Activated naive CD4-positive, alpha-beta T cell treated with anti-CD3 and anti-CD28 coated beads, Interleukin-2, amount 10 ng/mL, durations not matched to agents 7 days and 5 days (primary cell): ENCODE data around the gene ANKRD13A.
"Not testable (repeated sequence)": the region's sequence is repeated elsewhere in the genome, so short reads cannot be mapped to it uniquely, and the experiment has no call there.

Experiments used
- CTCF ChIA-PET: fragments of 350-600 bp; sonication (Branson Sonifier 250); formaldehyde crosslinking; loops from one replicate; lab custom pipeline; 2021; ENCODE audit warnings: antibody characterized with exemption; lab: Charles Lee
- DNase-seq: peaks from one replicate; pipeline ENCODE4 v3.0.0-alpha.2; 2020
- H3K27ac Mint-ChIP-seq: one replicate; pipeline ENCODE4 v1.8.0; 2021; ENCODE audit warnings: mild to moderate bottlenecking, moderate library complexity, mixed read lengths
- H3K27me3 Mint-ChIP-seq: one replicate; pipeline ENCODE4 v1.8.0; 2021; ENCODE audit warnings: mild to moderate bottlenecking, mixed read lengths
- H3K36me3 Mint-ChIP-seq: one replicate; pipeline ENCODE4 v1.8.0; 2021; ENCODE audit warnings: mixed read lengths
- H3K4me1 Mint-ChIP-seq: one replicate; pipeline ENCODE4 v1.8.0; 2021; ENCODE audit warnings: mixed read lengths
- H3K4me3 Mint-ChIP-seq: one replicate; pipeline ENCODE4 v1.8.0; 2021; ENCODE audit warnings: mild to moderate bottlenecking, moderate library complexity, mixed read lengths
- H3K9me3 Mint-ChIP-seq: one replicate; pipeline ENCODE4 v1.8.0; 2021; ENCODE audit warnings: mixed read lengths

Gene ANKRD13A

DNA sequence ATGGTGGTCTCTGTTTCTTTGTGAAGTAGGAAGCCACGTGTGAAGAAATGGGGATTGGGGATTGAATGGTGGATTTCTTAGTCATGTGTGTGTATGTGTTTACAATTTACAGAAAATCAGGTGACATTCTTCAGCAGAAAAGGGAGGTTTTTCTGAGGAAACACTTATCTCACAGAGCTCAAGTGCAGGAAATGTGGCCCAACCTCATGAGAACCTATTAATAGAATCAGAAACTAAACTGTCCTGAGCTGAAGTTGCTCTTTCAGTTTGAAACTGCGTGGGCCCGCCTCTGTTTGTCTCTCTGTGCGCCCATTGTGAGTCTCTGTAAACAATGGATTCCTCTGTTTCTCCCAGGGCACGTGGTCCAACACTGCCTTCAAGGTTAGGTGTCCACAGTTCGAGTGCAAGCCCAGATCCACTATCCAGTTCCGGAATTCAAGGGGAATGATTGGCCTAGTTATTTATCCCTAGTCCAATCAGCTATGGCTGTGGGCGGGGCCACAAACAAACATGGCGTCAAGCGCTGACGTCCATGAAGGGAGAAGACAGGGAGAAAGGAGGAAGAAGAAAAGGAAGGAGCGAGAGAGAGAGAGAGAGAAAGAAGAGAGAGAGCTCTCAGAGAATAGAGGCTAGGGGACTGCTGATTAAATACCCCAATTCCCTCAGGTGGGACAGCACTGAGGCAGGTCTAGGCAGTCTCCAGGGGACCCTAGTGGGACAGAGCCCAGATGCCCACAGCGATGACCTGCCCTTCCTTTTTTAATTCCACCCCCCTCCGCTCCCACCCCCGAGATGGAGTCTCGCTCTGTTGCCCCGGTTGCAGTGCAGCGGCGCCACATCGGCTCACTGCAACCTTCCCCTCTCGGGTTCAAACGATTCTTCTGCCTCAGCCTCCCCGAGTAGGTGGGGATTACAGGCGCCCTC is 80.5 kb downstream of the ANKRD13A start:
- Mint-ChIP-seq H3K9me3 (peaks cover 3% of the 10 kb centered on the region), H3K4me1 (peaks cover 61% of the 10 kb centered on the region), H3K27me3 (peaks cover 19% of the 10 kb centered on the region), H3K27ac (peak overlapping the region; percentile 99), H3K4me3 (peak overlapping the region; percentile 46), H3K36me3 (peaks cover 19% of the 10 kb centered on the region)
- peak; percentile 88 for DNase-seq
- CTCF ChIA-PET: interaction anchor here (0.8 to 1.2 kb wide), 3 partner anchors 21 to 165 kb away, joined by 3 to 4 read pairs (median 3); no protein-coding TSS in a partner anchor

DNA sequence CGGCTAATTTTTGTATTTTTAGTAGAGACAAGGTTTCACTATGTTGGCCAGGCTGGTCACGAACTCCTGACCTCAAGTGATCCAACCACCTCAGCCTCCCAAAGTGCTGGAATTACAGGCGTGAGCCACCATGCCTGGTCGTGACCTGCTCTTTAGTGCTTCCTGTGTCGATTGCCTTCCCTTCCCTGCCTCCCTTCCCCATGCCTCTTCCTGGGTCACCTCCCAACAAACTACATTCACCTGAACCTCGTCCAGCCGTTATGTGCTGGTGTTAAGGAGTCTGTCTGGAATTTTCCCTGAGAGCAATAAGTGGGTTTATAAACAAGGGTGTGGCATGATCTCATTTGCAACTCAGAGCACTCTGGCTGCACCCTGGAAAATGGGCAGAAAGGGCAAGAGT is 81.2 kb downstream of the ANKRD13A start:
- H3K27me3 Mint-ChIP-seq: peaks cover 20% of the 10 kb centered on the region
- H3K4me1 Mint-ChIP-seq: peaks cover 54% of the 10 kb centered on the region
- CTCF ChIA-PET: interaction anchor here (0.9 to 1.7 kb wide), 2 partner anchors 22 to 28 kb away, joined by 3 to 5 read pairs; no protein-coding TSS in a partner anchor
- DNase-seq: no peak
- H3K27ac Mint-ChIP-seq: peak overlapping the region; percentile 99
- peaks cover 19% of the 10 kb centered on the region for H3K36me3 Mint-ChIP-seq
- H3K4me3 Mint-ChIP-seq: peak overlapping the region; percentile 16
- H3K9me3 Mint-ChIP-seq: peaks cover 3% of the 10 kb centered on the region

DNA sequence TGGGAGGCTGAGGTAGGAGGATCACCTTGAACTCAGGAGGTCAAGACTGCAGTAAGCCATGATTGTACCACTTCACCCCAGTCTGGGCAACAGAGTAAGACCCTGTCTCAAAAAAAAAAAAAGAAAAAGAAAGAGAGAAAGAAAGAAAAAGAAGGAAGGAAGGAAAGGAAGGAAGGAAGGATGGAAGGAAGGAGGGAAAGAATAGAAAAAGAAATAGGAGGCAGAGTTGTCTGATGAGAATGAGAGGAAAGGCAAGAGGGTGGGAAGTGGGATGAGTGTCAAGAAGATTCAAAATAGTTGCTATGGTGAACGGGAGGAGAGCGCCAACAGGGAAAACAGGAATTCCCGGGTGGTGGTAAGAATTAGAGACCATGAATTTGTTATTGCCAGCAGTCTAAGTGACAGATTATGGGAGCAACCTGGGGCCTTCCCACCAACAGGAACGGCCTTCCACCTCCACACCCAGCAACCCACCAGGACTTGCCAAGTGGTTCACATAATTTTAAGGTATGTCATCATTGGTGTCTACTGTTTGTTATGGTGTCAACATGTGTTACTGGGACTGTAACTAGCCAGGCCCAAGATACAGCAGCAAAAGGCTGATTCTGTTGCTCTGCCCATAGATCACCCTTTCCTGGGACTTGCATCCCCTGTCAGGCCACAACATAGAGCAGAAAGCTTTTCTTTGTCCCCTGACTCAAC is 85.2 kb downstream of the ANKRD13A start:
- H3K9me3 Mint-ChIP-seq: no peaks in the 10 kb centered on the region
- no peak for DNase-seq
- H3K4me3 Mint-ChIP-seq: no peak overlapping the region
- H3K4me1 Mint-ChIP-seq: peaks cover 33% of the 10 kb centered on the region
- CTCF ChIA-PET: no interaction called here
- H3K27me3 Mint-ChIP-seq: peaks cover 56% of the 10 kb centered on the region
- peaks cover 7% of the 10 kb centered on the region for H3K36me3 Mint-ChIP-seq
- H3K27ac Mint-ChIP-seq: no peak overlapping the region

DNA sequence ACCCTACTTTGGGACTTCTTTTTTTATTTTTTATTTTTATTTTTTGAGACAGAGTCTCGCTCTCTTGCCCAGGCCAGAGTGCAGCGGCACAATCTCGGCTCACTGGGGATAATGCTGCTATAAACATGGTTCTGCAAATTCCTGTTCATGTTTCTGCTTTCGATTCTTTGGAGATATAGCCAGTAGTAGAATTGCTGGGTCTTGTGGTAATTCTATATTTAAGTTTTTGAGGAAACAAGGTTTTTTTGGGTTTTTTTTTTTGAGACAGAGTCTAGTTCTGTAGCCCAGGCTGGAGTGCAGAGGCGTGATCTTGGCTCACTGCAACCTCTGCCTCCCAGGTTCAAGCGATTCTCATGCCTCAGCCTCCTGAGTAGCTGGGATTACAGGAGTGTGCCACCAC is 89.0 kb downstream of the ANKRD13A start:
- H3K27me3 Mint-ChIP-seq: peaks cover 81% of the 10 kb centered on the region
- not testable (repeated sequence) for H3K4me1 Mint-ChIP-seq, H3K9me3 Mint-ChIP-seq, H3K4me3 Mint-ChIP-seq, H3K36me3 Mint-ChIP-seq, DNase-seq, H3K27ac Mint-ChIP-seq
- CTCF ChIA-PET: interaction anchor here (0.7 to 1.1 kb wide), 3 partner anchors 11 to 18 kb away, joined by 3 to 4 read pairs (median 3); no protein-coding TSS in a partner anchor

DNA sequence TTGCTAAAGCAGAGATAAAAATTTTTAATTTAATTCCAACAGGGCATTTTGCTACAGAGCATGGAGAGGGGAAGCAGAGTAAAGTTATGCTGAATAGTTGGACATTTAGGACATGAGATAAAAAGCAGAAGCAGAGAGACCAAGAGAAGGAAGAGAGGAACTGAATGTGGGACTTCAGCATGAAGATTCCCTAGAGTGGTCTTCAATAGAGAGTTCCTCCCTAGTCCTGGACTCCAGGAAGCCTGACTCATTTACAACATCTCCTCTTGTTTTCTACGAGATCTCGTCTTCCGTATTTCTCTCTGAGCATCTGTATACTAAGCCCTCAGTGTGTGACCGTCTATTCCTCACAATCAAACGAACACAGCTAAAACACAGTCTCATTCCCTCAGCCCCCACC is 89.7 kb downstream of the ANKRD13A start:
- no peak overlapping the region for H3K27ac Mint-ChIP-seq
- no peaks in the 10 kb centered on the region for H3K9me3 Mint-ChIP-seq
- no peak for DNase-seq
- CTCF ChIA-PET: interaction anchor here (1.1 kb wide), 1 partner anchor 11 kb away, joined by 4 read pairs; no protein-coding TSS in a partner anchor
- peaks cover 86% of the 10 kb centered on the region for H3K27me3 Mint-ChIP-seq
- H3K4me3 Mint-ChIP-seq: no peak overlapping the region
- H3K36me3 Mint-ChIP-seq: no peaks in the 10 kb centered on the region
- peaks cover 9% of the 10 kb centered on the region for H3K4me1 Mint-ChIP-seq
